H7 (cell line): Measurements from ENCODE around the gene RND1. TPM values are rescaled to one million over a fixed set of nuclear protein-coding genes. Genes with fewer than 3 reads are reported as not detected.
"Not testable (repeated sequence)": the region's sequence is repeated elsewhere in the genome, so short reads cannot be mapped to it uniquely, and the experiment has no call there.

Source experiments
- DNase-seq: peaks from one replicate; pipeline ENCODE4 v3.0.0; 2012
- H3K27me3 ChIP-seq: 2 replicates; pipeline ENCODE4 v1.6.0; 2011; ENCODE audit warnings: mild to moderate bottlenecking, low read length; ENCODE audit not compliant: control insufficient read depth, insufficient read depth
- H3K36me3 ChIP-seq: replicated peaks from 2 replicates; pipeline ENCODE4 v1.5.1; 2011; ENCODE audit warnings: low read length; ENCODE audit not compliant: control insufficient read depth, insufficient read depth
- H3K4me3 ChIP-seq: 2 replicates; pipeline ENCODE4 v1.5.1; 2011; ENCODE audit warnings: low read depth, mild to moderate bottlenecking, control low read depth, low read length, moderate library complexity; ENCODE audit not compliant: insufficient read depth
- total RNA-seq: library from RNA; depleted of rRNA; stranded (reverse); fragments of >200 nt; shearing (Covaris generic); gene quantifications from 2 replicates; pipeline ENCODE4 v1.2.3, GENCODE V29; 2014; rRNA removed

RND1 gene
- total RNA-seq, result 0.94 and 3.0 TPM in 2 replicates

GRCh38 chr12:48865281-48866051 is at the start of gene RND1:
Gene RND1 (minus strand): TSS chr12:48865870. CDS start chr12:48865767, 103 bp downstream.
- Histone ChIP-seq H3K36me3 (peaks cover 5% of the 10 kb centered on the region), H3K27me3 (peaks cover 15% of the 10 kb centered on the region), H3K4me3 (peak within 1 kb of the TSS; percentile 84)
- peak; percentile 95 for DNase-seq

GRCh38 chr12:48910196-48910595 is 44.5 kb upstream of the RND1 start:
- DNase-seq, result no peak
- no peak overlapping the region for H3K4me3 ChIP-seq
- no peaks in the 10 kb centered on the region for H3K36me3 ChIP-seq
- no peaks in the 10 kb centered on the region for H3K27me3 ChIP-seq

GRCh38 chr12:48909698-48910097 is 44.0 kb upstream of the RND1 start:
- not testable (repeated sequence) for H3K27me3 ChIP-seq, H3K36me3 ChIP-seq, DNase-seq, H3K4me3 ChIP-seq

GRCh38 chr12:48907245-48907644 is 41.6 kb upstream of the RND1 start:
- Histone ChIP-seq H3K4me3 (no peak overlapping the region), H3K27me3 (no peaks in the 10 kb centered on the region; the same call in 1 of the 2 replicates), H3K36me3 (no peaks in the 10 kb centered on the region)
- no peak for DNase-seq

- no peaks in the 10 kb centered on the region for H3K36me3 ChIP-seq
- peak; percentile 82 for DNase-seq
- no peaks in the 10 kb centered on the region; the same call in 1 of the 2 replicates for H3K27me3 ChIP-seq
- peak overlapping the region; percentile 28; the same call in 1 of the 2 replicates for H3K4me3 ChIP-seq
Observed at GRCh38 chr12:48903982-48904411, 38.3 kb upstream of the RND1 start.

GRCh38 chr12:48903363-48903981 is 37.8 kb upstream of the RND1 start:
- H3K4me3 ChIP-seq, result no peak overlapping the region
- no peaks in the 10 kb centered on the region; the same call in 1 of the 2 replicates for H3K27me3 ChIP-seq
- no peak for DNase-seq
- no peaks in the 10 kb centered on the region for H3K36me3 ChIP-seq

GRCh38 chr12:48901278-48901677 is 35.6 kb upstream of the RND1 start:
- Histone ChIP-seq H3K36me3 (no peaks in the 10 kb centered on the region), H3K4me3 (no peak overlapping the region), H3K27me3 (no peaks in the 10 kb centered on the region; the same call in 1 of the 2 replicates)
- DNase-seq, result no peak

GRCh38 chr12:48899651-48900050 is 34.0 kb upstream of the RND1 start:
- Histone ChIP-seq H3K4me3 (no peak overlapping the region), H3K36me3 (no peaks in the 10 kb centered on the region), H3K27me3 (no peaks in the 10 kb centered on the region; the same call in 1 of the 2 replicates)
- no peak for DNase-seq

- DNase-seq, result no peak
- no peak overlapping the region for H3K4me3 ChIP-seq
- H3K27me3 ChIP-seq, result peaks cover 4% of the 10 kb centered on the region
- no peaks in the 10 kb centered on the region for H3K36me3 ChIP-seq
Observed at GRCh38 chr12:48894271-48894670, 28.6 kb upstream of the RND1 start.

GRCh38 chr12:48890657-48891418 is 25.2 kb upstream of the RND1 start:
- H3K4me3 ChIP-seq, result peak overlapping the region; percentile 55
- no peaks in the 10 kb centered on the region for H3K36me3 ChIP-seq
- peak; percentile 90 for DNase-seq
- peaks cover 4% of the 10 kb centered on the region for H3K27me3 ChIP-seq

- peaks cover 4% of the 10 kb centered on the region for H3K27me3 ChIP-seq
- H3K36me3 ChIP-seq, result no peaks in the 10 kb centered on the region
- no peak for DNase-seq
- no peak overlapping the region for H3K4me3 ChIP-seq
Observed at GRCh38 chr12:48889679-48890078, 24.0 kb upstream of the RND1 start.

- Histone ChIP-seq H3K36me3 (no peaks in the 10 kb centered on the region), H3K27me3 (no peaks in the 10 kb centered on the region; the same call in 1 of the 2 replicates), H3K4me3 (no peak overlapping the region)
- DNase-seq, result peak; percentile 54
Observed at GRCh38 chr12:48883305-48884161, 17.9 kb upstream of the RND1 start.

GRCh38 chr12:48882972-48883304 is 17.3 kb upstream of the RND1 start:
- Histone ChIP-seq H3K4me3 (no peak overlapping the region), H3K27me3 (no peaks in the 10 kb centered on the region; the same call in 1 of the 2 replicates), H3K36me3 (no peaks in the 10 kb centered on the region)
- DNase-seq, result no peak

- Histone ChIP-seq H3K4me3 (peak overlapping the region; percentile 22; the same call in 1 of the 2 replicates), H3K27me3 (no peaks in the 10 kb centered on the region; the same call in 1 of the 2 replicates), H3K36me3 (no peaks in the 10 kb centered on the region)
- peak; percentile 26 for DNase-seq
Observed at GRCh38 chr12:48882315-48882687, 16.6 kb upstream of the RND1 start.
